ENCODE data around the gene ETV3.

- TF ChIP-seq FOXM1 (IDR thresholded peaks at IDR 0.05; ENCODE audit: borderline replicate concordance) (no peak), ARNT (IDR thresholded peaks at IDR 0.05) (no peak), BHLHE40 (IDR thresholded peaks at IDR 0.05; ENCODE audit: borderline replicate concordance) (no peak), ELF4 (IDR thresholded peaks at IDR 0.05) (no peak)
These were observed 4.8 kb downstream of the ETV3 start for GRCh38 chr1:157133426-157133825.

Measured in HEK293T (cell line).